ENCODE results near the gene FBXO41.

Gene FBXO41

GRCh38 chr2:73233932-73234832, 50.1 kb downstream of the FBXO41 start, which contains the start of gene CCT7:
Gene CCT7 (plus strand): TSS chr2:73234308. CDS start chr2:73234379, 71 bp downstream.
- Mint-ChIP-seq H3K4me3 (peak within 1 kb of the TSS; percentile 94), H3K36me3 (peaks cover 2% of the 10 kb centered on the region), H3K27ac (peak within 1 kb of the TSS; percentile 96), H3K4me1 (peaks cover 26% of the 10 kb centered on the region), H3K9me3 (no peaks in the 10 kb centered on the region), H3K27me3 (no peaks in the 10 kb centered on the region)
- peak; percentile 83 to 84 for DNase-seq (ENCODE audit: low spot score in 2 of 2)
- ATAC-seq (ENCODE audit: low read depth): peak; percentile 70

- H3K36me3 Mint-ChIP-seq: peaks cover 2% of the 10 kb centered on the region
- H3K4me1 Mint-ChIP-seq: peaks cover 26% of the 10 kb centered on the region
- DNase-seq (ENCODE audit: low spot score in 2 of 2) (peak; percentile 80 to 92), ATAC-seq (ENCODE audit: low read depth) (peak; percentile 81)
- peak within 1 kb of the TSS; percentile 96 for H3K27ac Mint-ChIP-seq
- peak within 1 kb of the TSS; percentile 94 for H3K4me3 Mint-ChIP-seq
- H3K9me3 Mint-ChIP-seq: no peaks in the 10 kb centered on the region
- no peaks in the 10 kb centered on the region for H3K27me3 Mint-ChIP-seq
Measured at GRCh38 chr2:73233154-73233931, 50.9 kb downstream of the FBXO41 start, which contains the start of gene PRADC1. Gene PRADC1 (minus strand): TSS chr2:73233239. CDS start chr2:73233160, 79 bp downstream.

- Mint-ChIP-seq H3K4me1 (peaks cover 26% of the 10 kb centered on the region), H3K27ac (peak overlapping the region; percentile 96), H3K9me3 (no peaks in the 10 kb centered on the region), H3K36me3 (peaks cover 2% of the 10 kb centered on the region), H3K4me3 (peak overlapping the region; percentile 94), H3K27me3 (no peaks in the 10 kb centered on the region)
- no peak for ATAC-seq (ENCODE audit: low read depth)
- peak in 1 of 2 donors; percentile 37 for DNase-seq (ENCODE audit: low spot score in 2 of 2)
Measured at GRCh38 chr2:73232403-73233153, 51.7 kb downstream of the FBXO41 start.

GRCh38 chr2:73228631-73229030, 55.6 kb downstream of the FBXO41 start:
- Mint-ChIP-seq H3K4me3 (no peak overlapping the region), H3K9me3 (no peaks in the 10 kb centered on the region), H3K27ac (no peak overlapping the region), H3K27me3 (no peaks in the 10 kb centered on the region), H3K4me1 (peaks cover 5% of the 10 kb centered on the region), H3K36me3 (peaks cover 2% of the 10 kb centered on the region)
- ATAC-seq (ENCODE audit: low read depth) (no peak), DNase-seq (ENCODE audit: low spot score in 2 of 2) (no peak)

GRCh38 chr2:73227086-73227485, 57.2 kb downstream of the FBXO41 start:
- Mint-ChIP-seq H3K4me1 (no peaks in the 10 kb centered on the region), H3K36me3 (peaks cover 3% of the 10 kb centered on the region), H3K4me3 (no peak overlapping the region), H3K27ac (no peak overlapping the region), H3K9me3 (no peaks in the 10 kb centered on the region), H3K27me3 (no peaks in the 10 kb centered on the region)
- no peak for ATAC-seq (ENCODE audit: low read depth)
- no peak for DNase-seq (ENCODE audit: low spot score in 2 of 2)

- Mint-ChIP-seq H3K27me3 (no peaks in the 10 kb centered on the region), H3K4me1 (no peaks in the 10 kb centered on the region), H3K27ac (no peak overlapping the region), H3K4me3 (no peak overlapping the region), H3K36me3 (peaks cover 8% of the 10 kb centered on the region), H3K9me3 (no peaks in the 10 kb centered on the region)
- ATAC-seq (ENCODE audit: low read depth): no peak
- DNase-seq (ENCODE audit: low spot score in 2 of 2): no peak
Measured at GRCh38 chr2:73225513-73226360, 58.5 kb downstream of the FBXO41 start.

- Mint-ChIP-seq H3K27ac (peak overlapping the region; percentile 19), H3K4me1 (no peaks in the 10 kb centered on the region), H3K27me3 (no peaks in the 10 kb centered on the region)
Measured at GRCh38 chr2:73223821-73224220, 60.5 kb downstream of the FBXO41 start.

GRCh38 chr2:73218298-73218697, 66.0 kb downstream of the FBXO41 start:
- Mint-ChIP-seq H3K27me3 (no peaks in the 10 kb centered on the region), H3K27ac (no peak overlapping the region), H3K36me3 (peaks cover 10% of the 10 kb centered on the region), H3K9me3 (no peaks in the 10 kb centered on the region), H3K4me3 (no peak overlapping the region), H3K4me1 (peaks cover 15% of the 10 kb centered on the region)
- DNase-seq (ENCODE audit: low spot score in 2 of 2): no peak
- no peak for ATAC-seq (ENCODE audit: low read depth)

More at GRCh38 chr2:73223821-73224220, 60.5 kb downstream of the FBXO41 start:
- ATAC-seq (ENCODE audit: low read depth) (no peak), DNase-seq (ENCODE audit: low spot score in 2 of 2) (no peak)
- Mint-ChIP-seq H3K36me3 (peaks cover 11% of the 10 kb centered on the region), H3K9me3 (no peaks in the 10 kb centered on the region), H3K4me3 (no peak overlapping the region)

- no peaks in the 10 kb centered on the region for H3K27me3 Mint-ChIP-seq
- no peak for DNase-seq (ENCODE audit: low spot score in 2 of 2)
- H3K36me3 Mint-ChIP-seq: peaks cover 10% of the 10 kb centered on the region
- ATAC-seq (ENCODE audit: low read depth): no peak
- no peak overlapping the region for H3K4me3 Mint-ChIP-seq
- H3K9me3 Mint-ChIP-seq: no peaks in the 10 kb centered on the region
- H3K4me1 Mint-ChIP-seq: peaks cover 17% of the 10 kb centered on the region
- no peak overlapping the region for H3K27ac Mint-ChIP-seq
Measured at GRCh38 chr2:73217826-73218225, 66.5 kb downstream of the FBXO41 start.

GRCh38 chr2:73217160-73217559, 67.1 kb downstream of the FBXO41 start:
- ATAC-seq (ENCODE audit: low read depth) (no peak), DNase-seq (ENCODE audit: low spot score in 2 of 2) (no peak)
- no peaks in the 10 kb centered on the region for H3K27me3 Mint-ChIP-seq
- H3K27ac Mint-ChIP-seq: no peak overlapping the region
- no peaks in the 10 kb centered on the region for H3K9me3 Mint-ChIP-seq
- peaks cover 19% of the 10 kb centered on the region for H3K4me1 Mint-ChIP-seq
- peaks cover 8% of the 10 kb centered on the region for H3K36me3 Mint-ChIP-seq
- H3K4me3 Mint-ChIP-seq: no peak overlapping the region

- no peak for ATAC-seq (ENCODE audit: low read depth)
- H3K4me1 Mint-ChIP-seq: peaks cover 19% of the 10 kb centered on the region
- H3K9me3 Mint-ChIP-seq: no peaks in the 10 kb centered on the region
- peaks cover 2% of the 10 kb centered on the region for H3K36me3 Mint-ChIP-seq
- H3K4me3 Mint-ChIP-seq: peak overlapping the region; percentile 94
- H3K27me3 Mint-ChIP-seq: peaks cover 1% of the 10 kb centered on the region
- no peak for DNase-seq (ENCODE audit: low spot score in 2 of 2)
- H3K27ac Mint-ChIP-seq: peak overlapping the region; percentile 88
Measured at GRCh38 chr2:73215254-73215653, 69.0 kb downstream of the FBXO41 start.

- Mint-ChIP-seq H3K27ac (peak within 1 kb of the TSS; percentile 88), H3K9me3 (no peaks in the 10 kb centered on the region), H3K4me3 (peak within 1 kb of the TSS; percentile 94), H3K4me1 (peaks cover 19% of the 10 kb centered on the region), H3K27me3 (peaks cover 8% of the 10 kb centered on the region), H3K36me3 (no peaks in the 10 kb centered on the region)
- ATAC-seq (ENCODE audit: low read depth): peak; percentile 95
- DNase-seq (ENCODE audit: low spot score in 2 of 2): peak; percentile 89 to 90
Measured at GRCh38 chr2:73214120-73215035, 69.9 kb downstream of the FBXO41 start, which contains the start of gene SMYD5. Gene SMYD5 (plus strand): TSS chr2:73214245. CDS start chr2:73214267, 22 bp downstream.

Data from memory B cell (primary cell).